Kidney (tissue), 14 donors: ENCODE data around the gene MAPKAP1. TPM values are rescaled to one million over a fixed set of nuclear protein-coding genes. Genes with fewer than 3 reads are reported as not detected.

Experiments
- DNase-seq, 5 donors: peaks; one replicate each; pipeline ENCODE4 v3.0.0-alpha.2; 2013 to 2020
- FAIRE-seq: peaks from 2 replicates; lab custom pipeline; 2012; peaks lifted over from hg19 to GRCh38; lab: Jason Lieb, UNC
- H3K27ac ChIP-seq, 2 donors: one replicate each; pipeline ENCODE4 v1.7.0; 2013; ENCODE audit warnings: low read depth in 2 of 2, low read length in 2 of 2, inconsistent platforms in 1 of 2
- H3K27me3 ChIP-seq: one replicate; pipeline ENCODE4 v1.7.1; 2013; ENCODE audit warnings: low read length, inconsistent platforms; ENCODE audit not compliant: control insufficient read depth, insufficient read depth
- H3K36me3 ChIP-seq, 3 donors: one replicate each; pipeline versions ENCODE4 v1.7.0 to v1.7.1; 2013; ENCODE audit warnings: low read length in 3 of 3, control low read depth in 1 of 3, inconsistent platforms in 1 of 3; ENCODE audit not compliant: insufficient read depth in 3 of 3, control insufficient read depth in 2 of 3
- H3K4me1 ChIP-seq, 3 donors: one replicate each; pipeline versions ENCODE4 v1.7.0 to v1.7.1; 2013; ENCODE audit warnings: low read length in 3 of 3, inconsistent platforms in 1 of 3, low read depth in 1 of 3; ENCODE audit not compliant: control insufficient read depth in 2 of 3, insufficient read depth in 2 of 3
- H3K4me3 ChIP-seq, 3 donors: one replicate each; pipeline versions ENCODE4 v1.7.0 to v1.8.1; 2013; ENCODE audit warnings: low read length in 3 of 3, control low read depth in 1 of 3, inconsistent platforms in 1 of 3
- H3K9ac ChIP-seq, 3 donors: one replicate each; pipeline versions ENCODE4 v1.7.0 to v1.7.1; 2013; ENCODE audit warnings: low read length in 3 of 3, control low read depth in 1 of 3, inconsistent platforms in 1 of 3
- H3K9me3 ChIP-seq, 3 donors: one replicate each; pipeline versions ENCODE4 v1.7.0 to v1.7.1; 2013; ENCODE audit warnings: low read length in 3 of 3, control low read depth in 1 of 3, inconsistent platforms in 1 of 3; ENCODE audit not compliant: control insufficient read depth in 2 of 3, insufficient read depth in 1 of 3
- intact Hi-C: fragments of 100-400 bp; cut with DNase I; formaldehyde crosslinking; loops from one replicate; pipeline ENCODE4 v1.11.1; 2022
- polyA plus RNA-seq: library from polyadenylated mRNA; stranded (reverse); fragments of 350-450 nt; fragmentation: Illumina TruSeq; extraction: RNeasy Lipid Tissue Mini Kit (QIAGEN cat#74804); gene quantifications from one replicate; pipeline ENCODE4 v1.2.3, GENCODE V29; 2014; ENCODE audit warnings: low read depth, low replicate concordance; ENCODE audit not compliant: insufficient read depth
- total RNA-seq: library from RNA; stranded (reverse); fragmentation: NEBNext Ultra II Directional; extraction: Animal tissue kit (Norgen Biotek cat#: 25700); gene quantifications from one replicate; pipeline ENCODE4 v1.2.1, GENCODE V29; 2021
- TF ChIP-seq, protein P1 (sequence below): IDR thresholded peaks from 3 replicates; pipeline ENCODE4 v1.5.1; 2012; ENCODE audit warnings: mild to moderate bottlenecking, moderate library complexity, borderline replicate concordance; ENCODE audit not compliant: insufficient read depth; ENCODE audit errors: extremely low read depth
- donor health status: control.
- donor health status: control.
- donor health status: control.
- donor health status: control.
- donor health status: control.
- donor health status: DM: yes; HTN: yes; CAD: no.
- donor health status: Normal renal cell carcinoma (clear cell type).

The MAPKAP1 gene
- total and polyA plus RNA-seq, 2 donors from 2014 or later, result 70.5 to 99.4 TPM

DNA sequence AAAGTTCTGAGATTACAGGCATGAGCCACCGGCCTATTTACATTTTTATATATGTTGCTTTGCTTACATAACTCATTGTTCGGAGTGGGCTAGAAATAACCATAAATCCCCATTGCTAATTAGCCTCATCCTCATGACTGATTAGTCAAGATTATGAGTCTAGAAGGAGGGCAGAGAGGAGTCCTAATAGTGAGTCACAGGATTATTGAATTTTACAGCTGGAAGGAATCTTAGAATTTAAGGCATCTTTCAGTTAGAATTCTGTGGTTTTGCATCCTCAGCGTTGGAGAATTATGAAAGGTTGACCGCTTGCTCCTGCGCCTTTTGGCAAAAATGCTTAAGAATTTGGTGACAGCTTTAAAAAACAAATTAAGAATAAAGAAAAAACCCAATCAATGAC is 37.6 kb upstream of the MAPKAP1 start:
- H3K27ac ChIP-seq, result no peak overlapping the region
- H3K9ac ChIP-seq, result no peak overlapping the region
- FAIRE-seq, result no peak
- no peaks in the 10 kb centered on the region for H3K36me3 ChIP-seq
- no peaks in the 10 kb centered on the region for H3K9me3 ChIP-seq
- H3K4me3 ChIP-seq, result no peak overlapping the region
- TF ChIP-seq, protein P1, sequence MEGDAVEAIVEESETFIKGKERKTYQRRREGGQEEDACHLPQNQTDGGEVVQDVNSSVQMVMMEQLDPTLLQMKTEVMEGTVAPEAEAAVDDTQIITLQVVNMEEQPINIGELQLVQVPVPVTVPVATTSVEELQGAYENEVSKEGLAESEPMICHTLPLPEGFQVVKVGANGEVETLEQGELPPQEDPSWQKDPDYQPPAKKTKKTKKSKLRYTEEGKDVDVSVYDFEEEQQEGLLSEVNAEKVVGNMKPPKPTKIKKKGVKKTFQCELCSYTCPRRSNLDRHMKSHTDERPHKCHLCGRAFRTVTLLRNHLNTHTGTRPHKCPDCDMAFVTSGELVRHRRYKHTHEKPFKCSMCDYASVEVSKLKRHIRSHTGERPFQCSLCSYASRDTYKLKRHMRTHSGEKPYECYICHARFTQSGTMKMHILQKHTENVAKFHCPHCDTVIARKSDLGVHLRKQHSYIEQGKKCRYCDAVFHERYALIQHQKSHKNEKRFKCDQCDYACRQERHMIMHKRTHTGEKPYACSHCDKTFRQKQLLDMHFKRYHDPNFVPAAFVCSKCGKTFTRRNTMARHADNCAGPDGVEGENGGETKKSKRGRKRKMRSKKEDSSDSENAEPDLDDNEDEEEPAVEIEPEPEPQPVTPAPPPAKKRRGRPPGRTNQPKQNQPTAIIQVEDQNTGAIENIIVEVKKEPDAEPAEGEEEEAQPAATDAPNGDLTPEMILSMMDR, result no peak
- intact Hi-C loops, result no loop called here
- peaks cover 0 to 10% (median 0%) of the 10 kb centered on the region in 3 donors for H3K4me1 ChIP-seq
- no peaks in the 10 kb centered on the region for H3K27me3 ChIP-seq
- DNase-seq, result no peak

DNA sequence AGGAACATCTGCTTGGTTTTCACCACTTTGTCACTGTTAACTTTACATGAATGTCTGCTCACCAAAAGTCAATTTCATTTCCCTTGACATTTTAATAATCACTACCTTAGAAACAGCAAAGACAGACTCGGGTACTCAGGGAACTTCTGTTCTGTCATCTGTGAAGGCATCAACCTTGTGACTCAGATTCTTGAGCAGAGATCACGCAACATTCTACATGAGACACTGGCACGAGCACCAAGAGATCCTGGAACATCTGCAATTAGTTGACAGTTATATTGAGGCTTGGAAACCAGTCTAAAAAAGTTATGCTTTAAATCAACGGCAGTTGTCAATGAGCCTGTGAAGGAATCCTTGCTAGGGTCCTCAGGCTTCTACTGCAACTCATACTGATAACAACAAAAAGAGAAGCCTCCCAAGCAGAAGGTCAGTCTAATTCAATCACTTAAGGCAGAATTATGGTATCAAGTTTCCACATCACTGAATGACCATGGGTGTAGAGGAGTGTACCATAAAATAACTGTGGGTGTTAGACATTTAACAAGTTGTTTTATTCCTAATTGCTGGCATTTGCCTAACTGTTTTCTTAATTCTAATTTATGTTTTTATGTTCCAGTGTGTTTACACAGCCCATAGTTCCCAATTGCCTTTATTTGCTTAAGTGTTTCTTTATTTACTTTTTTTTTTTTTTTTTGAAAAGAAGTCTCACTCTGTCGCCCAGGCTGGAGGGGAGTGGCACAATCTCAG is 36.8 kb upstream of the MAPKAP1 start:
- Histone ChIP-seq H3K9ac (no peak overlapping the region), H3K27ac (no peak overlapping the region), H3K36me3 (no peaks in the 10 kb centered on the region), H3K9me3 (no peaks in the 10 kb centered on the region), H3K4me1 (peaks cover 0 to 10% (median 0%) of the 10 kb centered on the region in 3 donors), H3K4me3 (no peak overlapping the region), H3K27me3 (no peaks in the 10 kb centered on the region)
- intact Hi-C loops, result no loop called here
- no peak for DNase-seq
- no peak for FAIRE-seq
- TF ChIP-seq, protein P1, result no peak

DNA sequence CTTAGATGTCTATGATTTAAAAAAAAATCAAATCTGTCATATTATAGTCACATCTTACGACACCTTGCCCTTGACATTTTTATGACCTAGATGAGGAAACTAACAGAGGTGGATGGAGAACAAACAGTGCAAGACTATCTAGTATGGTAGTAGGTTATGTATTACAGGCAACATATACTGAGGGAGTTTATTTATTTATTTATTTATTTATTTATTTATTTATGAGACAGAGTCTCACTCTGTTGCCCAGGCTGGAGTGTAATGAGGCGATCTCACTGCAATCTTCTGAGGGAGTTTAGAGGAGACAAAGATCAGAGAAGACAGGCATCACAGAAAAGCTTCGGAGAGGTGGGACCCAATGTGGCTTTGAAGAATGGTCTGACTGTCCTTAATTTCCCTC is 35.6 kb upstream of the MAPKAP1 start:
- TF ChIP-seq, protein P1, result no peak
- H3K4me1 ChIP-seq, result peaks cover 0 to 6% (median 0%) of the 10 kb centered on the region in 3 donors
- DNase-seq, result no peak
- no peaks in the 10 kb centered on the region for H3K27me3 ChIP-seq
- no peak overlapping the region for H3K27ac ChIP-seq
- no peak overlapping the region for H3K4me3 ChIP-seq
- no peaks in the 10 kb centered on the region for H3K9me3 ChIP-seq
- no peak overlapping the region for H3K9ac ChIP-seq
- no peaks in the 10 kb centered on the region for H3K36me3 ChIP-seq
- intact Hi-C loops, result no loop called here
- no peak for FAIRE-seq
